Breast epithelium (tissue), 4 donors: Measurements from ENCODE around the gene FYN. TPM values are rescaled to one million over a fixed set of nuclear protein-coding genes. Genes with fewer than 3 reads are reported as not detected.

ENCODE experiments used
- DNase-seq, 2 donors: peaks; one replicate each; pipeline ENCODE4 v3.0.0-alpha.2; 2019; ENCODE audit warnings: low spot score in 2 of 2
- H3K27ac ChIP-seq, 2 donors: fragments of 200-600 bp; sonication (generic) in 1 of 2; one replicate each; pipeline ENCODE4 v1.5.1; 2016 to 2019; ENCODE audit warnings: mild to moderate bottlenecking in 1 of 2
- H3K27me3 ChIP-seq, 2 donors: fragments of 200-600 bp; sonication (generic) in 1 of 2; one replicate each; pipeline versions ENCODE4 v1.5.1 to v1.6.0; 2017 to 2019; ENCODE audit warnings: control low read depth in 1 of 2, mild to moderate bottlenecking in 1 of 2
- H3K36me3 ChIP-seq: fragments of 200-600 bp; one replicate; pipeline ENCODE4 v1.5.1; 2019
- H3K4me1 ChIP-seq, 2 donors: fragments of 200-600 bp; sonication (generic); one replicate each; pipeline ENCODE4 v1.5.1; 2016 to 2019; ENCODE audit warnings: control low read depth in 1 of 2
- H3K4me3 ChIP-seq, 3 donors: fragments of 200-600 bp; sonication (generic); 1 replicate in 2 of 3; 2 replicates in 1 of 3; pipeline ENCODE4 v1.5.1; 2016 to 2019; ENCODE audit warnings: mild to moderate bottlenecking in 3 of 3, moderate library complexity in 2 of 3
- H3K9me3 ChIP-seq, 2 donors: fragments of 200-600 bp; sonication (generic) in 1 of 2; one replicate each; pipeline ENCODE4 v1.5.1; 2016 to 2019; ENCODE audit warnings: control low read depth in 1 of 2
- CTCF ChIP-seq, 3 donors: fragments of 450-650 bp; IDR thresholded peaks; one replicate each; pipeline ENCODE4 v1.5.1; 2016 to 2017; ENCODE audit warnings: antibody characterized with exemption in 3 of 3, mild to moderate bottlenecking in 3 of 3, moderate library complexity in 3 of 3
- POLR2A ChIP-seq: fragments of 450-650 bp; IDR thresholded peaks from one replicate; pipeline ENCODE4 v1.6.1; 2016; ENCODE audit warnings: antibody characterized with exemption, mild to moderate bottlenecking, moderate library complexity
- POLR2AphosphoS5 ChIP-seq, 3 donors: sonication (generic); formaldehyde crosslinking; IDR thresholded peaks; one replicate each; pipeline ENCODE4 v1.6.1; 2017; ENCODE audit warnings: antibody characterized with exemption in 3 of 3
- intact Hi-C: fragments of 100-400 bp; cut with DNase I; formaldehyde crosslinking; loops from one replicate; pipeline ENCODE4 v1.15.1; 2023; ENCODE audit warnings: low total_unique reads
- total RNA-seq, 3 donors: library from RNA; depleted of rRNA; stranded (reverse); fragments of >200 nt; gene quantifications; one replicate each; pipeline ENCODE4 v1.1.0, GENCODE V29; 2016

Gene FYN
- total RNA-seq, 3 donors from 2014 or later, result 44.8 to 209 (median 111) TPM

GRCh38 chr6:111709615-111710398 lies 163.4 kb downstream of the FYN start:
- peak; percentile 57 to 60 for DNase-seq
- Histone ChIP-seq H3K4me1 (peaks cover 0 to 2% of the 10 kb centered on the region in 2 donors), H3K27ac (peak overlapping the region in 1 of 2 donors; percentile 49), H3K36me3 (no peaks in the 10 kb centered on the region), H3K27me3 (no peaks in the 10 kb centered on the region), H3K9me3 (no peaks in the 10 kb centered on the region), H3K4me3 (peak overlapping the region in 2 of 3 donors; percentile 15 to 45)
- intact Hi-C loops, result loop anchor here (10.0 kb wide), 1 partner anchor 285 kb away; no protein-coding TSS in a partner anchor
- TF ChIP-seq CTCF (IDR thresholded peaks at IDR 0.05), result peak; percentile 62 to 92 (median 91)
- no peak for TF ChIP-seq POLR2A

GRCh38 chr6:111709201-111709600 lies 164.1 kb downstream of the FYN start:
- Histone ChIP-seq H3K27ac (no peak overlapping the region), H3K36me3 (no peaks in the 10 kb centered on the region), H3K4me1 (peaks cover 0 to 2% of the 10 kb centered on the region in 2 donors), H3K4me3 (no peak overlapping the region), H3K27me3 (no peaks in the 10 kb centered on the region), H3K9me3 (no peaks in the 10 kb centered on the region)
- DNase-seq, result no peak
- intact Hi-C loops, result no loop called here
- TF ChIP-seq POLR2AphosphoS5 (IDR thresholded peaks at IDR 0.05), result no peak
- TF ChIP-seq POLR2A, result no peak
- TF ChIP-seq CTCF (IDR thresholded peaks at IDR 0.05), result no peak

- peaks cover 0 to 2% of the 10 kb centered on the region in 2 donors for H3K4me1 ChIP-seq
Measured at GRCh38 chr6:111707773-111708172, 165.5 kb downstream of the FYN start.

DNA sequence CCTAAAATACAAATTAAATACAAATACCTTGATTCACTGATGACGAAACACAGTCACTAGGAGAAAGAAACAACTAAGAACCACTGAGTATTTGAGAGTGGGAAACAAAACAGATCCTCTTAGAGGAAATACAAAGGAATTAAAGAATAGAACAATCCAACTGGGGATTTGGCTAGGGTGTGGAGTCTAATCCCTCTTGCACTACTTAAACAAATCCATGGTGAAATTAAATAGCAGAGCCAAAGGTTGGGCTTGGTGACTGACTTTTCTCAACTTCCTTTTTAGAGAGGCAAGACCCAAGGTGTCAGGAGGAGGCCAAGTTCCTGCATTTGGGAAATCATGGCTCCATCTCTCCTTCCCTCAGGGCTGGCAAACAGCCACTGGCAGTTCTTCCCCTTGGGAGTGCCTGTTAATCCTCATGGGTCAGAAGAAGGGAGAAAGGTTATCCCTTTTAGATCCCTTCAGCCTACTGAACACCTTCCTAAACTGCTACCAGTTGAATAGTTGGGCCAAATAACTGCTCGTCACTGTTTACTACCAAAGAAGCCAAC lies 166.3 kb downstream of the FYN start:
- intact Hi-C loops, result no loop called here

More at GRCh38 chr6:111707773-111708172, 165.5 kb downstream of the FYN start:
- DNase-seq, result no peak
- intact Hi-C loops, result no loop called here
- H3K27me3 ChIP-seq, result no peaks in the 10 kb centered on the region
- no peak overlapping the region for H3K27ac ChIP-seq
- TF ChIP-seq POLR2A, result no peak
- TF ChIP-seq POLR2AphosphoS5 (IDR thresholded peaks at IDR 0.05), result no peak
- TF ChIP-seq CTCF (IDR thresholded peaks at IDR 0.05), result no peak
- no peaks in the 10 kb centered on the region for H3K9me3 ChIP-seq
- no peak overlapping the region for H3K4me3 ChIP-seq
- H3K36me3 ChIP-seq, result no peaks in the 10 kb centered on the region

More for the DNA sequence above, 166.3 kb downstream of the FYN start:
- no peak overlapping the region for H3K4me3 ChIP-seq
- no peak for DNase-seq
- H3K27ac ChIP-seq, result no peak overlapping the region
- TF ChIP-seq CTCF (IDR thresholded peaks at IDR 0.05) (no peak), POLR2AphosphoS5 (IDR thresholded peaks at IDR 0.05) (no peak), POLR2A (no peak)
- no peaks in the 10 kb centered on the region for H3K9me3 ChIP-seq
- H3K36me3 ChIP-seq, result no peaks in the 10 kb centered on the region
- H3K27me3 ChIP-seq, result no peaks in the 10 kb centered on the region
- peaks cover 0 to 2% of the 10 kb centered on the region in 2 donors for H3K4me1 ChIP-seq
